Measurements from ENCODE around the gene DPP10.

DNA sequence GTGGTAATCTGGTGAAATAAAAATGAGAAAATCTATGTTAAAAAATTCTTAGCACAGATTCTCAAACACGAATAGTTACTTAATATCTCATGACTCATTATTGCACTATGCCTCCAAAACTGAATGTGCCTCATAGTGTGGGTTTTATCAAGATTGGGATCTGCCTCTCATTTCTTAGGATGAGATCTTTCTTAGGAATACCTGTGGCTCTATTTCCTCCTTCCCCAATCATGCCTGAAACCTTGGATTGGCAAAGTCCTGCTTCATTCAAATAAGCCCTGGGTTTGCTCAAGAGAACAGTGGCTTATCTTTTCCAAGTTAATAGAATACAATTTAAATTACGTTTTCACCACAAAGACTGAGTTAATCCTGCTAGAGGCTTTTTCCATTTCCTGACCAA, 100.3 kb downstream of the DPP10 start:
- TF ChIP-seq, protein P1, sequence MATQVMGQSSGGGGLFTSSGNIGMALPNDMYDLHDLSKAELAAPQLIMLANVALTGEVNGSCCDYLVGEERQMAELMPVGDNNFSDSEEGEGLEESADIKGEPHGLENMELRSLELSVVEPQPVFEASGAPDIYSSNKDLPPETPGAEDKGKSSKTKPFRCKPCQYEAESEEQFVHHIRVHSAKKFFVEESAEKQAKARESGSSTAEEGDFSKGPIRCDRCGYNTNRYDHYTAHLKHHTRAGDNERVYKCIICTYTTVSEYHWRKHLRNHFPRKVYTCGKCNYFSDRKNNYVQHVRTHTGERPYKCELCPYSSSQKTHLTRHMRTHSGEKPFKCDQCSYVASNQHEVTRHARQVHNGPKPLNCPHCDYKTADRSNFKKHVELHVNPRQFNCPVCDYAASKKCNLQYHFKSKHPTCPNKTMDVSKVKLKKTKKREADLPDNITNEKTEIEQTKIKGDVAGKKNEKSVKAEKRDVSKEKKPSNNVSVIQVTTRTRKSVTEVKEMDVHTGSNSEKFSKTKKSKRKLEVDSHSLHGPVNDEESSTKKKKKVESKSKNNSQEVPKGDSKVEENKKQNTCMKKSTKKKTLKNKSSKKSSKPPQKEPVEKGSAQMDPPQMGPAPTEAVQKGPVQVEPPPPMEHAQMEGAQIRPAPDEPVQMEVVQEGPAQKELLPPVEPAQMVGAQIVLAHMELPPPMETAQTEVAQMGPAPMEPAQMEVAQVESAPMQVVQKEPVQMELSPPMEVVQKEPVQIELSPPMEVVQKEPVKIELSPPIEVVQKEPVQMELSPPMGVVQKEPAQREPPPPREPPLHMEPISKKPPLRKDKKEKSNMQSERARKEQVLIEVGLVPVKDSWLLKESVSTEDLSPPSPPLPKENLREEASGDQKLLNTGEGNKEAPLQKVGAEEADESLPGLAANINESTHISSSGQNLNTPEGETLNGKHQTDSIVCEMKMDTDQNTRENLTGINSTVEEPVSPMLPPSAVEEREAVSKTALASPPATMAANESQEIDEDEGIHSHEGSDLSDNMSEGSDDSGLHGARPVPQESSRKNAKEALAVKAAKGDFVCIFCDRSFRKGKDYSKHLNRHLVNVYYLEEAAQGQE (IDR thresholded peaks at IDR 0.05; ENCODE audit: insufficient read depth in 1 of 2, low read depth in 2 of 2, low read length in 1 of 2): no peak
- TF ChIP-seq POLR2AphosphoS5 (IDR thresholded peaks at IDR 0.05; ENCODE audit: low read depth, low read length) (no peak), SIN3A (IDR thresholded peaks at IDR 0.05; ENCODE audit: borderline replicate concordance, insufficient read depth, low read depth, low read length) (no peak)
- TF ChIP-seq, protein P2, sequence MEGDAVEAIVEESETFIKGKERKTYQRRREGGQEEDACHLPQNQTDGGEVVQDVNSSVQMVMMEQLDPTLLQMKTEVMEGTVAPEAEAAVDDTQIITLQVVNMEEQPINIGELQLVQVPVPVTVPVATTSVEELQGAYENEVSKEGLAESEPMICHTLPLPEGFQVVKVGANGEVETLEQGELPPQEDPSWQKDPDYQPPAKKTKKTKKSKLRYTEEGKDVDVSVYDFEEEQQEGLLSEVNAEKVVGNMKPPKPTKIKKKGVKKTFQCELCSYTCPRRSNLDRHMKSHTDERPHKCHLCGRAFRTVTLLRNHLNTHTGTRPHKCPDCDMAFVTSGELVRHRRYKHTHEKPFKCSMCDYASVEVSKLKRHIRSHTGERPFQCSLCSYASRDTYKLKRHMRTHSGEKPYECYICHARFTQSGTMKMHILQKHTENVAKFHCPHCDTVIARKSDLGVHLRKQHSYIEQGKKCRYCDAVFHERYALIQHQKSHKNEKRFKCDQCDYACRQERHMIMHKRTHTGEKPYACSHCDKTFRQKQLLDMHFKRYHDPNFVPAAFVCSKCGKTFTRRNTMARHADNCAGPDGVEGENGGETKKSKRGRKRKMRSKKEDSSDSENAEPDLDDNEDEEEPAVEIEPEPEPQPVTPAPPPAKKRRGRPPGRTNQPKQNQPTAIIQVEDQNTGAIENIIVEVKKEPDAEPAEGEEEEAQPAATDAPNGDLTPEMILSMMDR (IDR thresholded peaks at IDR 0.05): no peak
